Liver (tissue), 3 donors: Measurements from ENCODE around the gene ADISSP.

Experiments used
- CTCF ChIP-seq: fragments of 150-350 bp; IDR thresholded peaks from 2 replicates; pipeline ENCODE4 v1.5.1; 2017; ENCODE audit warnings: improper control_type of control experiment, low read depth, low read length; ENCODE audit not compliant: missing input control
- RXRA ChIP-seq, 2 donors: IDR thresholded peaks; 2 replicates each; pipeline ENCODE4 v1.6.1; 2017 to 2018; ENCODE audit warnings: antibody characterized with exemption in 2 of 2, mild to moderate bottlenecking in 1 of 2
- YY1 ChIP-seq: IDR thresholded peaks from 2 replicates; pipeline ENCODE4 v1.6.1; 2016; ENCODE audit warnings: antibody characterized with exemption, mild to moderate bottlenecking
- donor health status: healthy.
- donor health status: healthy.

GRCh38 chr20:3728354-3728753 lies 39.2 kb downstream of the ADISSP start:
- TF ChIP-seq CTCF (no peak), RXRA (IDR thresholded peaks at IDR 0.05) (no peak), YY1 (no peak)
